ENCODE results near the gene PCBP3.

The PCBP3 gene

DNA sequence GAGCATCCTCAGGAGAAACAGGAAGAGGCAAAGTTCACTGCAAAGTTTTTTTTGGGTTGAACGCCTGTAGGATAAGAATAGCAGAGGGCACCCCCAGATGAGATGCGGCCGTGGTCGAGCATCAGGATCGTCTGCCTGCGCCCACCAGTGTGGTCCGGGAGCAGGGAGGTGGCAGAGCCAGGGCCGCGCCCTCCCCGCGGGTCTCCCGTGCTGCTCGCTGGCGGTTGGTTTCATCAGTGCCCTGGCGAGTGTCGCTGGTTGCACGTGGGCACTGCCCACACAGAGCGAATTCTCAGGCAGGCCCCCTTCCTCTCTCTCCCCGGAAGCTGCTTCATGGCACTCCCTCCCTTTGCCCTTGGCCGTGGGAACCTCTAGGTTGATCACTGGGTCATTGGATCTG lies 120.0 kb downstream of the PCBP3 start:
- no peak for DNase-seq

- no peak for DNase-seq
Measured at GRCh38 chr21:45764792-45765191, 121.3 kb downstream of the PCBP3 start.

GRCh38 chr21:45765375-45765774 lies 121.8 kb downstream of the PCBP3 start:
- DNase-seq, result no peak

DNA sequence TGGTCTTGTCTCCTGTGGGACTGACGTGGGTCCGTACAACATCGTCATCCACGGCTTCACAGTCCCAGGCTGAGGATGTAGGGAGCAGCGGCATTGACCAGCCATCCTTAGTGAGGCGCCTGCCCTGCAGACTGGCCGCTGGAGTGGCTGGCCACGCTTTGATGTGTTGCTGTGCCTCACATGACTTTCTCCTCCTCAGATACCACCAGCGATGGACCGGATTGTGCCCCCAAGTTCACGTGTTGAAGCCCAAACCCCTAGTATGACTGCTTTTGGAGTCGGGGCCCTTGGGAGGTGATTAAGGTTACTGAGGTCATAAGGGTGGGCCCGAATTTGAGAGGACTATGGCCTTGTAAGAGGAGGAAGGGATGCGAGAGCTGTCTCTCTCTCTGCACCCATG lies 122.5 kb downstream of the PCBP3 start:
- no peak for DNase-seq

DNA sequence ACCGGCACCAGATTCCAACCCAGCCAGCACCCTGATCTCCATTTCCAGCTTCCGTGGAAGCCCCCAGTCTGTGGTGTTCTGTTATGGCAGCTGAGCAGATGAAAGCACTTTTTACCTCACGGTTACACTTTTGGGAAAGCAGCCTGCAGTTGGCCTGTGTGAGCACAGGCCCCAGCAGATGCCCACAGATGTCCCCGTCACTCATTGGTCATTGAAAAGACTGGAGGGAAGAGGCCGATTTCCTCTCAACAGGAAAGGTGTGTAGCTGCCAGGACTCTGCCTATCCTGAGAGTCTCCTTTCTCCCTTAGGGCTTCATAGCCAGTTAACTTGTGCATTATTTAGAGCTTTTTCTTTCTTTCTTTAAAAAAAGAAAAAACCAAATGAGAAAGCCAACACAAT lies 123.0 kb downstream of the PCBP3 start:
- DNase-seq, result no peak

DNA sequence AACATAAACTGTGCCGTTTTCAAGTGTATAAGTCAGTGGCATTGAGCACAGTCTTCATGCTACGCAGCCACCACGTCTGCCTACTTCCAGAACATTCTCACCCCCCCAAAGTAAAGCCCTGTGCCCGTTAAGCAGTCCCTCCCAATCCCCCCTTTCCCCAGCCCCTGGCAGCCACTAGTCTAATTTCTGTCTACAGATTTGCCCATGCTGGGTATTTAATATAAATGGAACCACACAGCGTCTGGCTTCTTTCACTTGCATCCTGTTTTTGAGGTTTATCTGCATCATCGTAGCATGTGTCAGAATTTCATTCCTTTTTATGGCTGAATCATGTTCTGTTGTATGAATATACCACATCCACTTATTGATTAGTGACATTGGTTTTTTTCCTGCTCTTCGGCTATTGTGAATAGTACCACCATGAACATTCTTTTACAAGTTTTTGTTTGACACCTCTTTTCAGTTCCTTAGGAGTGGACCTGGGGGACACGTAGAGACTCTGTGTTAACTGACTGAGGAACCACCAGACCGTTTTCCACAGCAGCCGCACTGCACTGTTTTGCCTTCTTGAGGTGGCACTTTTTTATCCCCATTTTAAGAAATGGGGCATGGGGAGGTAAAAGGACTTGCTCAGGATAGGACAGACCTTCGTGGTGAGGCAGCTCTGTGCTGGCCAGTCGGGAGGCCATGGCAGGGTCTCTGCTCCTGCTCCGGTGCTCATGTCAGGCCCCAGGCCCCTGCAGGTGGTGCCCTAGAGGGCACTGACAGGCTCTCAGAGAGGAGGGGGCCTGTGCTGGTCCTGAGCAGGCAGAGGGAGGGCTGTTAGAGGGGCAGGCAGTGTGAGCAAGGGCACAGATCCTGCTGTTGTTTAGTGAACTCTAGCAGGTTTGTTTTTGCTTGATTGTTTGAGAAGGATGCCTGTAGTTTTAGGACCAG lies 123.8 kb downstream of the PCBP3 start:
- DNase-seq, result no peak

GRCh38 chr21:45768011-45768739 lies 124.7 kb downstream of the PCBP3 start:
- no peak for DNase-seq

- DNase-seq, result no peak
Measured at GRCh38 chr21:45768740-45769048, 125.2 kb downstream of the PCBP3 start.

DNA sequence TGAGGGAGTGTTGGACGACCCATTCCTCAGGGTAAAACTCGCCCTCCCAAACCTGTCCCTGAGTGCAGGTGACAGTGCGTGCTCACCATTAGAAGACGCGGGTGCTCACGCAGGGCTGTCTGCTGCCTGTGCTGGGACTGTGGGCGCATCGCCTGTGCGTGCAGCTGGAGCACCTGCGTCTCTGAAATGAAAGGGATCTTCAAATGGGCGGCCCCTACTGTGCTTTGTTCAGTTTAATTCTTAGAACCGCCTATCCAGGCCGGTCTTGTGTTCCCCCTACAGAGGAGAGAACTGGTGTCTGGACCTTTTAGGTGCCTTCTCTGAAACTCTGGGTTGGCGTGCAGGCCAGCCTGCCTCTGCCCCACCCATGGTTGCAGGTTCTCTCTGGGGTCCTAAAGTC lies 125.8 kb downstream of the PCBP3 start:
- DNase-seq, result no peak

DNA sequence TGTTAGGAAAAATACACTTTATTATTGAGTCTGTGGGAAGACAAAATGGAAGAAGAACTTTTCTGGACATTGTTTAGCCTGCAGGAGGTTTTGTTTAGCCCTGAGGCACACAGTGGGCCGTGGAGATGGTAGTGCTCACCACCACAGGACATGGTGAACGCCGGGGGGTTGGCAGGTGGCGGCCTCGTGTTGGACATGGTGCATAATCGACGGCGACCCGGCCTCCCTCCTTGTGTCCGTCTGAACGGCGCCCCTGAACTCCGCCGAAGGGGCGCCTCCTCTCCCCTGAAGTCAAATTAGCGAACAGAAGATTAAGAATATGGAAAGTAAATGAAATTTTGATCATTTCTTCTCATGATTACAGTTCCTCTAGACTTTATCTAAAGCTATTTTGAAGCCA lies 126.4 kb downstream of the PCBP3 start:
- DNase-seq, result no peak

DNA sequence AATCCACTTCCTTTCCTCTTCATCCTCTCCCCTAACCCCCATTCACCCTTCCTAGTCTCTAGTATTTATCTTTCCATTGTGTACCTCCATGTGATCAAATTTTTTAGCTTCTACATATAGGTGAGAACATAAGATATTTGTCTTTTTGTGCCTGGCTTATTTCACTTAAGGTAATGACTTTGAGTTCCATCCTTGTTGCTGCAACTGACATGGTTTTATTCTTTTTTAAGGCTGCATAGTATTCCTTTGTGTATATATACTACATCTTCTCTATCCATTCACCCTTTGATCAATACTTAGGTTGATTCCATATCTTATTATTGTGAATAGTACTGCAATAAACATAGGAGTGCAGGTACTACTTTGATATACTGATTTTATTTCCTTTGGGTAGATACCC lies 128.7 kb downstream of the PCBP3 start:
- no peak for DNase-seq

- DNase-seq, result no peak
Measured at GRCh38 chr21:45774291-45774690, 130.8 kb downstream of the PCBP3 start.

- no peak for DNase-seq
Measured at GRCh38 chr21:45776971-45777370, 133.4 kb downstream of the PCBP3 start.

DNA sequence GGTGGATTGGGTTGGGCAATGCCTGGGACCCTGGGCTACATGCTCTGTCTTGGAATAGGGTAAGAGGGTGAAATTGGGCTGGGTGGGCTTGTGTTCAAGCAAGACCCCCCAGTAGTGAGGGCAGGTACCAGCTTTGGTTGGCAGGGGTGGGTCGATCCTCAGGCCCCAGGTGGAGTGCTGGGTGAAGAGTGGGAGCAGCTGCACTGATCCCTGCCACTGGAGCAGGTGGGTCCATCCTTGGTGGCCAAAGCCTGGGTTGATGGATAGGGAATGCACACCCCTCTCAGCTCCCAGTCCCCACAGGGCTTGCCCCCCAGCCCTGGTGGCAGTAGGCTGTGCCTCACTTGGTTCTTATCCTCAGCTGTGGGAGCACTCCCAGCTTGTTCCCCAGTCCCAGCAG lies 135.2 kb downstream of the PCBP3 start:
- DNase-seq, result no peak

- no peak for DNase-seq
Measured at GRCh38 chr21:45779226-45779625, 135.7 kb downstream of the PCBP3 start.

- no peak for DNase-seq
Measured at GRCh38 chr21:45780647-45781046, 137.1 kb downstream of the PCBP3 start.

- no peak for DNase-seq
Measured at GRCh38 chr21:45781741-45782140, 138.2 kb downstream of the PCBP3 start.

DNA sequence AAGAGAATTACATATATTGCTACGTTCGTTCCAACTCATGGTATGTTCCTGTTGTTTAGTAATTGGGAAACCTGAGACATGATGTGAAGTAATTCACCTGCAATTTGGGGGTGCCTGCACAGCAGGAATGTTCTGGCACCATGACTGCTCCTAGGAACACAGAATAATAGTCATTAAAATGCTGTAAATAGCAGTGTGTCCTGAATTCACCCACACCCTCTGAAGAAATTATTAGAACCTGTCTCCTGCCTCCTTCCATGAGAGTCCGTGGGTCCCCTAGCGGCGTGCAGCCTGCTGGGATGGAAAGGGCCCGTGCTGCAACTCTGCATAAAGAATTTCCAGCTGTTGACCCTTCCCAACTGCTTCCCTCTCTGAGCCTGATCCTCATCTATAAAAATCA lies 143.1 kb downstream of the PCBP3 start:
- DNase-seq, result no peak

DNA sequence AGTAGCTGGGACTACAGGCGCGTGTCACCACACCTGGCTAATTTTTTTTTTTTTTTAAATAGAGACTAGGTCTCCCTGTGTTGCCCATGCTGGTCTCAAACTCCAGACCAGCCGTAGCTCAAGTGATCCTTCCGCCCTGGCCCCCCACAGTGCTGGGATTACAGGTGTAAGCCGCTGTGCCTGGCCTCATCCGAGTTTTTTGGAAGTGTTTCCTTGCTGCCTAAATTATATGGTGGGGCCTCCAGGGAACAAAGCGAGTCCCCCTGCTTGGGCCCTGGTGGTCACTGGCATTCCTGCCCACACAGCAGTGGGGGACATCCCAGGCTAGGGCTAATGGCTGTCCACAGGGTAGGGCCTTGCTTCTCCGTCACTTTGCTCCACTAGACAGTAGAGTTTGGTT lies 143.8 kb downstream of the PCBP3 start:
- DNase-seq, result no peak

GRCh38 chr21:45788198-45788597 lies 144.7 kb downstream of the PCBP3 start:
- DNase-seq, result no peak

GRCh38 chr21:45788637-45789506 lies 145.3 kb downstream of the PCBP3 start:
- DNase-seq, result no peak

- no peak for DNase-seq
Measured at GRCh38 chr21:45790427-45790826, 146.9 kb downstream of the PCBP3 start.
